Measurements from ENCODE around the gene EMILIN3.
A peak's percentile ranks its signal among the peaks of the same experiment; 100 is the strongest.

EMILIN3 gene

GRCh38 chr20:41366546-41367392 is at the start of gene EMILIN3:
Gene EMILIN3, minus strand, starts transcription at chr20:41366818. Its CDS starts 184 bp downstream, at chr20:41366634.
- TF ChIP-seq, protein P1, sequence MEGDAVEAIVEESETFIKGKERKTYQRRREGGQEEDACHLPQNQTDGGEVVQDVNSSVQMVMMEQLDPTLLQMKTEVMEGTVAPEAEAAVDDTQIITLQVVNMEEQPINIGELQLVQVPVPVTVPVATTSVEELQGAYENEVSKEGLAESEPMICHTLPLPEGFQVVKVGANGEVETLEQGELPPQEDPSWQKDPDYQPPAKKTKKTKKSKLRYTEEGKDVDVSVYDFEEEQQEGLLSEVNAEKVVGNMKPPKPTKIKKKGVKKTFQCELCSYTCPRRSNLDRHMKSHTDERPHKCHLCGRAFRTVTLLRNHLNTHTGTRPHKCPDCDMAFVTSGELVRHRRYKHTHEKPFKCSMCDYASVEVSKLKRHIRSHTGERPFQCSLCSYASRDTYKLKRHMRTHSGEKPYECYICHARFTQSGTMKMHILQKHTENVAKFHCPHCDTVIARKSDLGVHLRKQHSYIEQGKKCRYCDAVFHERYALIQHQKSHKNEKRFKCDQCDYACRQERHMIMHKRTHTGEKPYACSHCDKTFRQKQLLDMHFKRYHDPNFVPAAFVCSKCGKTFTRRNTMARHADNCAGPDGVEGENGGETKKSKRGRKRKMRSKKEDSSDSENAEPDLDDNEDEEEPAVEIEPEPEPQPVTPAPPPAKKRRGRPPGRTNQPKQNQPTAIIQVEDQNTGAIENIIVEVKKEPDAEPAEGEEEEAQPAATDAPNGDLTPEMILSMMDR (IDR thresholded peaks at IDR 0.05; ENCODE audit: low read depth, low read length, missing control alignments), result no peak
- no peak for DNase-seq (ENCODE audit: extremely low read depth, low read depth)
- peak within 1 kb of the TSS; percentile 38 for H3K4me3 ChIP-seq (replicated peaks; ENCODE audit: low read depth, low read length)

DNA sequence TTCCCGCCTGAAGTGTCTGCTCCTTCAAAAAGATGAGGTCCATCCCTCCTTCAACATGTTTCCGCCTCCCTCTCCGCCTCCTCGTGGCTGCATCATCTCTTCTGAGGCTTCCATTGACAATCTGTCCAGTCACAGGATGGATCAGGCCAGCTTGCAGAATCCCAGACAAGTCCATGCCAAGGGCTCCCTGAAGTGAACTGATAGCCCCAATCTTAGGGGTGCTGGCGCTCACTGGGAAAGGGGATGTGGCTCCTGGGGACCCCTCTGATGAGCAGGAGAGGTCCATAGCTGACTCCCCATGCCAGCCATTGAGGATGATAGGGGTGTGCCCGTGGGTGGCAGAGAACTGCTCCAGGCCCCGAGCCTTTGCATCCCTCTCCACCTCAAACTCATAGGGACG is 48.6 kb upstream of the EMILIN3 start:
- TF ChIP-seq, protein P1 (IDR thresholded peaks at IDR 0.05; ENCODE audit: low read depth, low read length, missing control alignments), result no peak
- DNase-seq (ENCODE audit: extremely low read depth, low read depth), result no peak
- no peak overlapping the region for H3K4me3 ChIP-seq (replicated peaks; ENCODE audit: low read depth, low read length)

DNA sequence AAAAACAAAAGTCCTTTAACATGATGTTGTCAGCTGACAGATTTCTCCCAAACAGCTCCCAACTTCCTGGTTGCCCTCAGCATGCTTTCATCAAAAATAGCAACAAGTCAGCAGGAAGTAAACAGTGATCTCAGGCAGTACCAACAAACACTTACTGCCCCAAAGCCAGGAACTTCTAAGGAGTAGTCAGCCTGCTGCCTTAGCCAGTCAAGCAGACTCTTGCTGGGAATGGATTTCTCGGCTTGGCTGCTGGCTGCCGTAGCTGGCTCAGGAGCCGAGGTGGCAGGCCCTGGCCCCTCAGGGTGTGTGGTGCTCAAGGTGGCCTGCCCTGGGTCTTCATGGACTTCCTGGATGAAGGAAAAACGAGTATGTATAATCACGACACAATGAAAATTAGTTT is 46.6 kb upstream of the EMILIN3 start:
- DNase-seq (ENCODE audit: extremely low read depth, low read depth), result no peak
- TF ChIP-seq, protein P1 (IDR thresholded peaks at IDR 0.05; ENCODE audit: low read depth, low read length, missing control alignments), result no peak
- no peak overlapping the region for H3K4me3 ChIP-seq (replicated peaks; ENCODE audit: low read depth, low read length)

DNA sequence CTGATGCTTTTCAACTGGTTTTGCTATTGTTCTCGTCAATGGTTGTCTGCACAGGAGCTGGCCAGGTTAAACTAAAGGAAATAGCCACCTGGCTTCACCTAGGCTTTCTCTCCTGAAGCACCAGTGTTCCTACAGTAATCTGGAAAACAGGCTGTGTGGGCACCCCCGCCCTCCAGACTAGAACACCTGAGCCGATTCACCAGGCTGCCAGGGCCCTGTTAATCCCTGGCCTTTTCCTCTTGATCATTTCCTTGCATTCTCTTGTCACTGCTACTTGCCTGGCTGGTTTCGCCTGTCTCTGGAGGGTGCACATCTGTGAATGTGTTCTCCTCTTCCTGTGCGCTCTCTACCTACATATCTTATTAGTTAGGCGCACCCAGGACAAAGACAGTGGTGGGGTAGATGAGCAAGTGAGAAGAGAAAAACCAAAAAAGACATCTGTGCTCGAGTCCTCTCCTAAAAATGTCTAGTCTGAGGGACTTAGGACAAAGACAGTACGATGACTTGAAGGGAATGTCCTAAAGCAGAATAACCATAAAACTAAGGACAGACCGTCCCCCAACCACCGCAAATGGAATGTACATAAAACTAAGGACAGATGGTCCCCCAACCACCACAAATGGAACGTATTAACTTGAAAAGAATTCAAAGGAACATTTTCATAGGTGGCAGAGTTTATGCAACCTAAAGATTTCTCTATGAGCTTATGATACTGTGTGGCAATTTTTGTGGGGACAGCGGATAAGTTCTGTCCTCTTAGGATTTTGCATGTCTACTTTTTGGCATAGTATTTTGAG is 45.9 kb upstream of the EMILIN3 start:
- DNase-seq (ENCODE audit: extremely low read depth, low read depth), result no peak
- TF ChIP-seq, protein P1 (IDR thresholded peaks at IDR 0.05; ENCODE audit: low read depth, low read length, missing control alignments), result no peak
- no peak overlapping the region for H3K4me3 ChIP-seq (replicated peaks; ENCODE audit: low read depth, low read length)

GRCh38 chr20:41411391-41411847 is 44.8 kb upstream of the EMILIN3 start:
- DNase-seq (ENCODE audit: extremely low read depth, low read depth), result no peak
- TF ChIP-seq, protein P1 (IDR thresholded peaks at IDR 0.05; ENCODE audit: low read depth, low read length, missing control alignments), result peak; percentile 28

DNA sequence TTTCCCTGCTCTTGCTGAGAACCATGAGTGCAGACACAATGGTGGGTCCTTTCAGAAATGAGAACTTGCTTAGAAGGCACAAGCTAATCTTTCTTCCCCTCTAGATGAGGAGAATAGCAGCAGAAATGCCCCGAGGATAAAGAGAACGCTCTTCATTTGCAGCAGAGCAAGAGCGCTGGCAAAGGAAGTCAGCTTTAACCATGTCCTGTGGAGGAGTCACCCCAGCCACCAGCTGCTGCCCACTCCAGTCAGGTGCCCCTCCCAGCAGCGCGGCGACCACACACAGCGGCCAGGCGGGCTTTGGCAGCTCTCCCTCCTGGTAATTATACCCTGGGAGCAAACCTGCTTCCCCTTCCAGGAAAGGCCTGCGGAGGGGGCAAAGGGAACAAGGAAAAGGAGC is 42.4 kb upstream of the EMILIN3 start:
- no peak overlapping the region for H3K4me3 ChIP-seq (replicated peaks; ENCODE audit: low read depth, low read length)
- TF ChIP-seq, protein P1 (IDR thresholded peaks at IDR 0.05; ENCODE audit: low read depth, low read length, missing control alignments), result no peak
- no peak for DNase-seq (ENCODE audit: extremely low read depth, low read depth)

More at GRCh38 chr20:41411391-41411847, 44.8 kb upstream of the EMILIN3 start:
- H3K4me3 ChIP-seq (replicated peaks; ENCODE audit: low read depth, low read length), result no peak overlapping the region

All from HFF-Myc (cell line).